B cell (primary cell): ENCODE data around the gene MAD1L1. TPM values are rescaled to one million over a fixed set of nuclear protein-coding genes. Genes with fewer than 3 reads are reported as not detected.
A peak's percentile ranks its signal among the peaks of the same experiment; 100 is the strongest.

Source experiments
- ATAC-seq: fragments of 200-7000 bp; cut with Tn5 transposase; one replicate; pipeline ENCODE4 v1.10.0; 2021; ENCODE audit warnings: low read depth, mild to moderate bottlenecking, moderate number of reproducible peaks, moderate library complexity
- CTCF ChIA-PET: fragments of 350-600 bp; sonication (Branson Sonifier 250); formaldehyde crosslinking; loops from one replicate; lab custom pipeline; 2021; ENCODE audit warnings: antibody characterized with exemption, inconsistent platforms; lab: Charles Lee
- POLR2A ChIA-PET: fragments of 350-600 bp; sonication (Branson Sonifier 250); formaldehyde crosslinking; loops from one replicate; lab custom pipeline; 2021; ENCODE audit warnings: antibody characterized with exemption; lab: Charles Lee
- DNase-seq: peaks from one replicate; pipeline ENCODE4 v3.0.0; 2013
- H2AFZ ChIP-seq: 2 replicates; pipeline ENCODE4 v1.6.1; 2012; ENCODE audit warnings: mild to moderate bottlenecking, low read depth, low read length; ENCODE audit not compliant: insufficient read depth, poor library complexity, severe bottlenecking
- H3K27ac ChIP-seq, 2 donors: 1 replicate in 1 of 2; 2 replicates in 1 of 2; pipeline ENCODE4 v1.5.1; 2012 to 2013; ENCODE audit warnings: low read length in 2 of 2, mild to moderate bottlenecking in 2 of 2, moderate library complexity in 1 of 2
- H3K27me3 ChIP-seq, 4 experiments: fragments of 200-600 bp in 1 of 4; sonication (generic) in 1 of 4; replicated peaks in 1 of 4; 1 replicate in 2 of 4; 2 replicates in 2 of 4; pipeline versions ENCODE4 v1.6.1 to v1.7.0; 2013 to 2016; ENCODE audit warnings: low read length in 3 of 4, mild to moderate bottlenecking in 2 of 4, mixed read lengths in 1 of 4, moderate library complexity in 1 of 4; ENCODE audit not compliant: insufficient read depth in 4 of 4, control insufficient read depth in 3 of 4; ENCODE audit errors: control extremely low read depth in 1 of 4
- H3K36me3 ChIP-seq, 2 experiments: replicated peaks in 1 of 2; 1 replicate in 1 of 2; 2 replicates in 1 of 2; pipeline versions ENCODE4 v1.6.1 to v1.7.1; 2013; ENCODE audit warnings: low read length in 1 of 2; ENCODE audit not compliant: insufficient read depth in 2 of 2, control insufficient read depth in 1 of 2; ENCODE audit errors: control extremely low read depth in 1 of 2, extremely low read depth in 1 of 2
- H3K4me1 ChIP-seq, 2 donors: fragments of 200-600 bp in 1 of 2; sonication (generic) in 1 of 2; 1 replicate in 1 of 2; 2 replicates in 1 of 2; pipeline versions ENCODE4 v1.5.1 to v1.6.1; 2013 to 2017; ENCODE audit warnings: low read length in 2 of 2; ENCODE audit not compliant: control insufficient read depth in 2 of 2, insufficient read depth in 2 of 2
- H3K4me2 ChIP-seq: replicated peaks from 2 replicates; pipeline ENCODE3; 2012; ENCODE audit warnings: mild to moderate bottlenecking, low read depth, low read length; ENCODE audit not compliant: poor library complexity, severe bottlenecking
- H3K4me3 ChIP-seq, 5 experiments: fragments of 200-600 bp in 1 of 5; sonication (generic) in 1 of 5; 1 replicate in 3 of 5; 2 replicates in 2 of 5; pipeline versions ENCODE4 v1.5.1 to v1.7.0; 2011 to 2016; ENCODE audit warnings: low read length in 4 of 5, mild to moderate bottlenecking in 4 of 5, low read depth in 2 of 5, control low read depth in 1 of 5, moderate library complexity in 1 of 5; ENCODE audit not compliant: insufficient read depth in 1 of 5; ENCODE audit errors: control extremely low read depth in 1 of 5, extremely low read depth in 1 of 5
- H3K79me2 ChIP-seq: fragments of 200-600 bp; sonication (generic); one replicate; pipeline ENCODE4 v1.6.0; 2016; ENCODE audit warnings: low read length; ENCODE audit not compliant: control insufficient read depth, insufficient read depth
- H3K9ac ChIP-seq: fragments of 200-600 bp; sonication (generic); 2 replicates; pipeline ENCODE4 v1.6.1; 2017; ENCODE audit warnings: mild to moderate bottlenecking, low read length, moderate library complexity
- H3K9me3 ChIP-seq, 3 donors: one replicate each; pipeline versions ENCODE4 v1.6.1 to v1.7.1; 2013; ENCODE audit warnings: low read length in 2 of 3; ENCODE audit not compliant: control insufficient read depth in 2 of 3, insufficient read depth in 1 of 3; ENCODE audit errors: control extremely low read depth in 1 of 3
- H4K20me1 ChIP-seq: 2 replicates; pipeline ENCODE4 v1.6.0; 2012; ENCODE audit warnings: mild to moderate bottlenecking, low read length; ENCODE audit not compliant: insufficient read depth, control insufficient read depth, poor library complexity, severe bottlenecking
- H3K27ac Mint-ChIP-seq: one replicate; pipeline ENCODE4 v1.8.0; 2021; ENCODE audit warnings: mixed read lengths
- H3K27me3 Mint-ChIP-seq: one replicate; pipeline ENCODE4 v1.8.0; 2021; ENCODE audit warnings: mixed read lengths
- H3K4me1 Mint-ChIP-seq: one replicate; pipeline ENCODE4 v1.8.0; 2021; ENCODE audit warnings: mixed read lengths
- H3K4me3 Mint-ChIP-seq: one replicate; pipeline ENCODE4 v1.8.0; 2021; ENCODE audit warnings: mixed read lengths
- H3K9me3 Mint-ChIP-seq: one replicate; pipeline ENCODE4 v1.8.0; 2022; ENCODE audit warnings: mixed read lengths; ENCODE audit not compliant: insufficient read depth
- EZH2 ChIP-seq: IDR thresholded peaks from 2 replicates; pipeline ENCODE4 v1.6.1; 2012; ENCODE audit warnings: borderline replicate concordance, low read depth, mild to moderate bottlenecking, moderate library complexity, low read length; ENCODE audit not compliant: insufficient read depth, poor library complexity, severe bottlenecking
- WGBS: methylation state at CpG from one replicate; pipeline ENCODE4 v1.1.5; 2013; ENCODE audit warnings: missing lambda C conversion rate; ENCODE audit not compliant: insufficient coverage; 5-methylcytosine and 5-hydroxymethylcytosine counted together
- intact Hi-C: fragments of 100-400 bp; cut with micrococcal nuclease; formaldehyde crosslinking; loops from one replicate; pipeline ENCODE4 v1.10.0; 2022
- polyA plus RNA-seq: library from polyadenylated mRNA; depleted of rRNA; stranded (reverse); fragments of >200 nt; gene quantifications from 2 replicates; pipeline ENCODE4 v1.2.3, GENCODE V29; 2012
- total RNA-seq, 2 donors: library from RNA; stranded (reverse); fragments of 120-200 nt in 1 of 2; gene quantifications; 1 replicate in 1 of 2; 2 replicates in 1 of 2; pipeline versions ENCODE4 v1.2.3 to v1.2.4, GENCODE V29; 2013 to 2022
- TF ChIP-seq, protein P1 (sequence below): fragments of 200-600 bp; IDR thresholded peaks from one replicate; pipeline ENCODE4 v1.8.0; 2022; ENCODE audit warnings: antibody characterized with exemption, mild to moderate bottlenecking

MAD1L1 gene
- total and polyA plus RNA-seq, 2 donors (not counting 1 experiment from before 2014, with no cell fraction given): 86.7 to 110 TPM

DNA sequence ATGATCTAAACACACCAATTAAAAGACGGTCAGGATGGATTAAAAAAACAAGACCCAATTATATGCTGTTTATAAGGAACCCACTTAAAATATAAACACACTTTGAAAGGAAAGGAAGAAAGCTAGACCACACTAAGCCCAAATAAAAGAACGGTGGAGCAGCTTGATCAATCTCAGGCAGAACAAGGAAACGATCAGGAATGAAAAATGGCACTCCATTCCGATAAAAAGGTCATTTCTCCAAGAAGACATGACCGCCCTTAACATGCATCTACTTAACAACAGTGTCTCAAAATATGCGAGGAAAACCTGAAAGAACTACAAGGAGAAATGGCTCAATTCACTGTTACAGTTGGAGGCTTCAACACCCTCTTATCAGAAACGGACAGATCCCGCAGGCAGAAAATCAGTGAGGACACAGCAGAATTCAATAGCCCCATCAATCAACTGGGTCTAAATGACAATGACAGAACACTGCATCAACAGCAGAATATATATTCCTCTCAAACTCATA is 210.0 kb downstream of the MAD1L1 start:
- no peak overlapping the region for H3K9ac ChIP-seq
- POLR2A ChIA-PET: no interaction called here
- no peak overlapping the region for H3K4me2 ChIP-seq

DNA sequence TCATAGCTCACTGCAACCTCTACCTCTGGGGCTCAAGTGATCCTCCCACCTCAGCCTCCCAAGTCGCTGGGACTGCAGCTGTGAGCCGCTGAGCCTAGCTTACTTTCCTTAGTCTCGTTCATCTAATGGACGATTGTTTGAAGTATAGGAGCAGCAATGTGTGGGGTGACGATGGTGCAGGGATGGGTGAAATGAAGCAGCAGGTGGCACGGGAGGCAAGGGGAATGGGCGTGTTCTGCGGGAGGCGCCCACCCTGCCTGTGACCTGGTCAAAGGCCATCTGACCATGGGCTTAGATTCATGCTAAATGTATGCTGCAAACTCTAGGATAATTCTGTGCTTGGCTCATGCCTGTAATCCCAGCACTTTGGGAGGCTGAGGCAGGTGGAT is 210.7 kb downstream of the MAD1L1 start:
- Mint-ChIP-seq H3K9me3 (peaks cover 13% of the 10 kb centered on the region), H3K27ac (peak overlapping the region; percentile 59), H3K27me3 (no peaks in the 10 kb centered on the region), H3K4me1 (peaks cover 52% of the 10 kb centered on the region), H3K4me3 (peak overlapping the region; percentile 26)
- H3K27me3 ChIP-seq: no peaks in the 10 kb centered on the region
- intact Hi-C loops: no loop called here
- H3K9ac ChIP-seq: no peak overlapping the region
- H4K20me1 ChIP-seq: no peaks in the 10 kb centered on the region
- H3K36me3 ChIP-seq: no peaks in the 10 kb centered on the region
- no peak overlapping the region for H2AFZ ChIP-seq
- 98% methylated on average over 9 of the region's 9 CpGs for WGBS
- no peak overlapping the region for H3K4me3 ChIP-seq
- H3K27ac ChIP-seq: no peak overlapping the region
- no peak overlapping the region for H3K4me2 ChIP-seq
- POLR2A ChIA-PET: no interaction called here
- H3K4me1 ChIP-seq: peaks cover 35 to 36% of the 10 kb centered on the region in 2 donors
- peaks cover 1 to 17% (median 6%) of the 10 kb centered on the region in 3 donors for H3K9me3 ChIP-seq
- H3K79me2 ChIP-seq: peaks cover 47% of the 10 kb centered on the region
- TF ChIP-seq, protein P1, sequence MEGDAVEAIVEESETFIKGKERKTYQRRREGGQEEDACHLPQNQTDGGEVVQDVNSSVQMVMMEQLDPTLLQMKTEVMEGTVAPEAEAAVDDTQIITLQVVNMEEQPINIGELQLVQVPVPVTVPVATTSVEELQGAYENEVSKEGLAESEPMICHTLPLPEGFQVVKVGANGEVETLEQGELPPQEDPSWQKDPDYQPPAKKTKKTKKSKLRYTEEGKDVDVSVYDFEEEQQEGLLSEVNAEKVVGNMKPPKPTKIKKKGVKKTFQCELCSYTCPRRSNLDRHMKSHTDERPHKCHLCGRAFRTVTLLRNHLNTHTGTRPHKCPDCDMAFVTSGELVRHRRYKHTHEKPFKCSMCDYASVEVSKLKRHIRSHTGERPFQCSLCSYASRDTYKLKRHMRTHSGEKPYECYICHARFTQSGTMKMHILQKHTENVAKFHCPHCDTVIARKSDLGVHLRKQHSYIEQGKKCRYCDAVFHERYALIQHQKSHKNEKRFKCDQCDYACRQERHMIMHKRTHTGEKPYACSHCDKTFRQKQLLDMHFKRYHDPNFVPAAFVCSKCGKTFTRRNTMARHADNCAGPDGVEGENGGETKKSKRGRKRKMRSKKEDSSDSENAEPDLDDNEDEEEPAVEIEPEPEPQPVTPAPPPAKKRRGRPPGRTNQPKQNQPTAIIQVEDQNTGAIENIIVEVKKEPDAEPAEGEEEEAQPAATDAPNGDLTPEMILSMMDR: no peak
- TF ChIP-seq EZH2: no peak
- DNase-seq (no peak), ATAC-seq (no peak)
- CTCF ChIA-PET: interaction anchor here (0.7 kb wide), 1 partner anchor 95 kb away, joined by 3 read pairs; no protein-coding TSS in a partner anchor

More for the DNA sequence above, 210.0 kb downstream of the MAD1L1 start:
- no peaks in the 10 kb centered on the region for H3K27me3 Mint-ChIP-seq
- H3K4me1 Mint-ChIP-seq: peaks cover 46% of the 10 kb centered on the region
- no peak overlapping the region for H3K27ac Mint-ChIP-seq
- 100% methylated on average over 6 of the region's 8 CpGs for WGBS
- no peaks in the 10 kb centered on the region for H3K36me3 ChIP-seq
- TF ChIP-seq, protein P1: no peak
- TF ChIP-seq EZH2: no peak
- H4K20me1 ChIP-seq: no peaks in the 10 kb centered on the region
- peaks cover 1 to 17% (median 6%) of the 10 kb centered on the region in 3 donors for H3K9me3 ChIP-seq
- H3K4me3 ChIP-seq: no peak overlapping the region
- intact Hi-C loops: no loop called here
- H3K4me1 ChIP-seq: peaks cover 35 to 36% of the 10 kb centered on the region in 2 donors
- H3K4me3 Mint-ChIP-seq: no peak overlapping the region
- ATAC-seq: no peak
- peaks cover 13% of the 10 kb centered on the region for H3K9me3 Mint-ChIP-seq
- no peak overlapping the region for H2AFZ ChIP-seq
- H3K27ac ChIP-seq: no peak overlapping the region
- H3K79me2 ChIP-seq: peaks cover 47% of the 10 kb centered on the region
- H3K27me3 ChIP-seq: no peaks in the 10 kb centered on the region
- no peak for DNase-seq
- CTCF ChIA-PET: interaction anchor here (0.6 kb wide), 1 partner anchor 148 kb away, joined by 4 read pairs; no protein-coding TSS in a partner anchor
